ENCODE data around the gene NIFK.
"Not testable (repeated sequence)": the region's sequence is repeated elsewhere in the genome, so short reads cannot be mapped to it uniquely, and the experiment has no call there.

NIFK gene

GRCh38 chr2:121736140-121736461, 574 bp downstream of the NIFK start:
- in situ Hi-C loops (cut with HindIII; ENCODE audit: low pct_ligation_motif_present, low pct_unique_long_range_greater_than_20kb, low sequenced_read_pairs): no loop called here

GRCh38 chr2:121735518-121736074, 1.1 kb downstream of the NIFK start:
- in situ Hi-C loops (cut with HindIII; ENCODE audit: low pct_ligation_motif_present, low pct_unique_long_range_greater_than_20kb, low sequenced_read_pairs): no loop called here
- peak; percentile 37 for DNase-seq

More at GRCh38 chr2:121736140-121736461, 574 bp downstream of the NIFK start:
- peak; percentile 15 for DNase-seq

GRCh38 chr2:121734544-121734943, 2.1 kb downstream of the NIFK start:
- in situ Hi-C loops (cut with HindIII; ENCODE audit: low pct_ligation_motif_present, low pct_unique_long_range_greater_than_20kb, low sequenced_read_pairs); DNase-seq: not testable (repeated sequence)

GRCh38 chr2:121731366-121731765, 5.3 kb downstream of the NIFK start:
- in situ Hi-C loops (cut with HindIII; ENCODE audit: low pct_ligation_motif_present, low pct_unique_long_range_greater_than_20kb, low sequenced_read_pairs): no loop called here
- DNase-seq: no peak

GRCh38 chr2:121727950-121728349, 8.7 kb downstream of the NIFK start:
- in situ Hi-C loops (cut with HindIII; ENCODE audit: low pct_ligation_motif_present, low pct_unique_long_range_greater_than_20kb, low sequenced_read_pairs): no loop called here
- DNase-seq: no peak

- in situ Hi-C loops (cut with HindIII; ENCODE audit: low pct_ligation_motif_present, low pct_unique_long_range_greater_than_20kb, low sequenced_read_pairs): no loop called here
Observed at GRCh38 chr2:121727332-121727731, 9.3 kb downstream of the NIFK start.

GRCh38 chr2:121723316-121723715, 13.4 kb downstream of the NIFK start:
- in situ Hi-C loops (cut with HindIII; ENCODE audit: low pct_ligation_motif_present, low pct_unique_long_range_greater_than_20kb, low sequenced_read_pairs): no loop called here
- DNase-seq: no peak

More at GRCh38 chr2:121727332-121727731, 9.3 kb downstream of the NIFK start:
- no peak for DNase-seq

- peak; percentile 33 for DNase-seq
- in situ Hi-C loops (cut with HindIII; ENCODE audit: low pct_ligation_motif_present, low pct_unique_long_range_greater_than_20kb, low sequenced_read_pairs): no loop called here
Observed at GRCh38 chr2:121722479-121722878, 14.2 kb downstream of the NIFK start.

GRCh38 chr2:121721926-121722325, 14.7 kb downstream of the NIFK start:
- in situ Hi-C loops (cut with HindIII; ENCODE audit: low pct_ligation_motif_present, low pct_unique_long_range_greater_than_20kb, low sequenced_read_pairs): no loop called here
- peak; percentile 59 for DNase-seq

GRCh38 chr2:121717529-121717928, 19.1 kb downstream of the NIFK start:
- in situ Hi-C loops (cut with HindIII; ENCODE audit: low pct_ligation_motif_present, low pct_unique_long_range_greater_than_20kb, low sequenced_read_pairs): no loop called here
- DNase-seq: no peak

- no peak for DNase-seq
- in situ Hi-C loops (cut with HindIII; ENCODE audit: low pct_ligation_motif_present, low pct_unique_long_range_greater_than_20kb, low sequenced_read_pairs): no loop called here
Observed at GRCh38 chr2:121716126-121716525, 20.5 kb downstream of the NIFK start.

GRCh38 chr2:121711481-121711880, 25.2 kb downstream of the NIFK start:
- DNase-seq; in situ Hi-C loops (cut with HindIII; ENCODE audit: low pct_ligation_motif_present, low pct_unique_long_range_greater_than_20kb, low sequenced_read_pairs): not testable (repeated sequence)

GRCh38 chr2:121710470-121711170, 26.1 kb downstream of the NIFK start:
- in situ Hi-C loops (cut with HindIII; ENCODE audit: low pct_ligation_motif_present, low pct_unique_long_range_greater_than_20kb, low sequenced_read_pairs): no loop called here
- DNase-seq: no peak

- in situ Hi-C loops (cut with HindIII; ENCODE audit: low pct_ligation_motif_present, low pct_unique_long_range_greater_than_20kb, low sequenced_read_pairs): no loop called here
- no peak for DNase-seq
Observed at GRCh38 chr2:121709776-121710469, 26.8 kb downstream of the NIFK start.

GRCh38 chr2:121707920-121708361, 28.7 kb downstream of the NIFK start:
- in situ Hi-C loops (cut with HindIII; ENCODE audit: low pct_ligation_motif_present, low pct_unique_long_range_greater_than_20kb, low sequenced_read_pairs): no loop called here
- DNase-seq: peak; percentile 81

- DNase-seq: peak; percentile 77
- in situ Hi-C loops (cut with HindIII; ENCODE audit: low pct_ligation_motif_present, low pct_unique_long_range_greater_than_20kb, low sequenced_read_pairs): no loop called here
Observed at GRCh38 chr2:121707344-121707919, 29.2 kb downstream of the NIFK start.

- in situ Hi-C loops (cut with HindIII; ENCODE audit: low pct_ligation_motif_present, low pct_unique_long_range_greater_than_20kb, low sequenced_read_pairs): no loop called here
- DNase-seq: no peak
Observed at GRCh38 chr2:121705958-121706357, 30.7 kb downstream of the NIFK start.

- in situ Hi-C loops (cut with HindIII; ENCODE audit: low pct_ligation_motif_present, low pct_unique_long_range_greater_than_20kb, low sequenced_read_pairs): no loop called here
- DNase-seq: no peak
Observed at GRCh38 chr2:121705390-121705789, 31.3 kb downstream of the NIFK start.

- in situ Hi-C loops (cut with HindIII; ENCODE audit: low pct_ligation_motif_present, low pct_unique_long_range_greater_than_20kb, low sequenced_read_pairs); DNase-seq: not testable (repeated sequence)
Observed at GRCh38 chr2:121701761-121702160, 34.9 kb downstream of the NIFK start.

All from ACHN (cell line).